GM12878 (cell line): ENCODE data around the gene ZBTB9. TPM values are rescaled to one million over a fixed set of nuclear protein-coding genes. Genes with fewer than 3 reads are reported as not detected.

Experiments
- ATAC-seq: fragments of 200-7000 bp; cut with Tn5 transposase; 3 replicates; pipeline ENCODE4 v1.9.1; 2020; ENCODE audit warnings: mild to moderate bottlenecking, moderate library complexity
- BruUV-seq: library from RNA; stranded (reverse); fragments of 400-500 nt; replicated peaks from 2 replicates; lab custom pipeline; 2021; lab: Mats Ljungman, UMichigan
- CTCF ChIA-PET: fragments of 300-600 bp; sonication (Branson Sonifier 250); formaldehyde crosslinking; extraction: SDS; loops from one replicate; lab custom pipeline; 2021; ENCODE audit warnings: inconsistent platforms; lab: Yijun Ruan, JAX
- POLR2A ChIA-PET: fragments of 350-600 bp; formaldehyde crosslinking; extraction: SDS; loops from one replicate; lab custom pipeline; 2021; ENCODE audit warnings: inconsistent platforms; lab: Charles Lee
- RAD21 ChIA-PET: fragments of 300-600 bp; sonication (Branson Sonifier 250); formaldehyde crosslinking; loops from one replicate; lab custom pipeline; 2023; ENCODE audit warnings: antibody characterized with exemption; ENCODE audit not compliant: unreplicated experiment; lab: Charles Lee
- SMC1A ChIA-PET: fragments of 300-600 bp; sonication (Branson Sonifier 250); formaldehyde crosslinking; loops from one replicate; lab custom pipeline; 2023; ENCODE audit not compliant: unreplicated experiment, uncharacterized antibody; lab: Charles Lee
- DNase-seq: peaks from one replicate; pipeline ENCODE4 v3.0.0-alpha.2; 2011; ENCODE audit warnings: low read depth, low spot score
- FAIRE-seq: peaks from 3 replicates; lab custom pipeline; 2011; peaks lifted over from hg19 to GRCh38; lab: Jason Lieb, UNC
- H2AFZ ChIP-seq: 2 replicates; pipeline ENCODE4 v1.6.0; 2011; ENCODE audit warnings: low read depth, low read length, control low read depth; ENCODE audit not compliant: control insufficient read depth
- H3K27ac ChIP-seq: 2 replicates; pipeline ENCODE4 v1.5.1; 2011; ENCODE audit warnings: control low read depth; ENCODE audit not compliant: control insufficient read depth, insufficient read depth
- H3K27me3 ChIP-seq, 2 experiments: replicated peaks in 1 of 2; 2 replicates each; pipeline versions ENCODE4 v1.6.0 to v1.6.1; 2011; ENCODE audit warnings: low read length in 1 of 2; ENCODE audit not compliant: control insufficient read depth in 2 of 2, insufficient read depth in 2 of 2
- H3K36me3 ChIP-seq, 2 experiments: 2 replicates each; pipeline ENCODE4 v1.5.1; 2011; ENCODE audit warnings: low read length in 1 of 2; ENCODE audit not compliant: control insufficient read depth in 2 of 2, insufficient read depth in 2 of 2
- H3K4me1 ChIP-seq: 2 replicates; pipeline ENCODE4 v1.6.1; 2011; ENCODE audit warnings: mild to moderate bottlenecking, low read length, moderate library complexity, mixed read lengths; ENCODE audit not compliant: control insufficient read depth, insufficient read depth
- H3K4me2 ChIP-seq: 2 replicates; pipeline ENCODE4 v1.6.0; 2011; ENCODE audit warnings: control low read depth; ENCODE audit not compliant: control insufficient read depth, insufficient read depth
- H3K4me3 ChIP-seq: fragments of 200-600 bp; sonication (generic); 2 replicates; pipeline ENCODE4 v1.5.1; 2016
- H3K79me2 ChIP-seq: 2 replicates; pipeline ENCODE4 v1.6.0; 2011; ENCODE audit warnings: low read length; ENCODE audit not compliant: control insufficient read depth, insufficient read depth
- H3K9ac ChIP-seq: 2 replicates; pipeline ENCODE4 v1.8.0; 2011; ENCODE audit warnings: low read length, control low read depth, mixed read lengths; ENCODE audit not compliant: control insufficient read depth, insufficient read depth
- H3K9me3 ChIP-seq: replicated peaks from 3 replicates; pipeline ENCODE4 v1.5.1; 2011; ENCODE audit warnings: mild to moderate bottlenecking, low read length; ENCODE audit not compliant: control insufficient read depth, insufficient read depth
- H4K20me1 ChIP-seq: 2 replicates; pipeline ENCODE4 v1.6.0; 2011; ENCODE audit not compliant: control insufficient read depth, insufficient read depth
- CEBPB ChIP-seq, 2 experiments: fragments of 150-350 bp in 1 of 2; IDR thresholded peaks; 2 replicates each; pipeline ENCODE4 v1.6.1; 2012 to 2014; ENCODE audit warnings: low read depth in 2 of 2, low read length in 2 of 2, borderline replicate concordance in 1 of 2, inconsistent platforms in 1 of 2
- CHD1 ChIP-seq: IDR thresholded peaks from 2 replicates; pipeline ENCODE4 v1.6.1; 2012; ENCODE audit warnings: low read depth, low read length, improper control_type of control experiment
- EGR1 ChIP-seq, 2 experiments: IDR thresholded peaks; 1 replicate in 1 of 2; 2 replicates in 1 of 2; pipeline ENCODE4 v1.6.1; 2011 to 2012; ENCODE audit warnings: low read depth in 2 of 2, low read length in 2 of 2, borderline replicate concordance in 1 of 2, mild to moderate bottlenecking in 1 of 2, moderate library complexity in 1 of 2
- FOXM1 ChIP-seq: IDR thresholded peaks from 2 replicates; pipeline ENCODE4 v1.6.1; 2012; ENCODE audit warnings: low read depth, mild to moderate bottlenecking, inconsistent platforms, low read length, moderate library complexity
- HDAC2 ChIP-seq: fragments of 200-600 bp; sonication (generic); IDR thresholded peaks from 2 replicates; pipeline ENCODE4 v1.6.1; 2017
- HDAC6 ChIP-seq: fragments of 200-600 bp; sonication (generic); IDR thresholded peaks from one replicate; pipeline ENCODE4 v1.8.0; 2017; ENCODE audit warnings: antibody characterized with exemption; ENCODE audit not compliant: unreplicated experiment
- KDM1A ChIP-seq: fragments of 200-600 bp; sonication (generic); IDR thresholded peaks from 2 replicates; pipeline ENCODE4 v1.6.1; 2016; ENCODE audit warnings: borderline replicate concordance
- MEF2A ChIP-seq: IDR thresholded peaks from 2 replicates; pipeline ENCODE4 v1.6.1; 2011; ENCODE audit warnings: low read depth, mild to moderate bottlenecking, low read length, moderate library complexity; ENCODE audit not compliant: insufficient read depth
- NBN ChIP-seq: fragments of 450-650 bp; IDR thresholded peaks from 2 replicates; pipeline ENCODE4 v1.6.1; 2016
- NR2C2 ChIP-seq: IDR thresholded peaks from 2 replicates; pipeline ENCODE4 v1.6.1; 2011; ENCODE audit warnings: borderline replicate concordance, low read depth; ENCODE audit not compliant: control insufficient read depth, insufficient read length
- PAX5 ChIP-seq: IDR thresholded peaks from 2 replicates; pipeline ENCODE4 v1.6.1; 2011; ENCODE audit warnings: low read depth, low read length, borderline replicate concordance
- PAX8 ChIP-seq: fragments of 450-650 bp; IDR thresholded peaks from 2 replicates; pipeline ENCODE4 v1.6.1; 2017; ENCODE audit warnings: mild to moderate bottlenecking, moderate library complexity
- SMAD1 ChIP-seq: fragments of 450-650 bp; IDR thresholded peaks from 2 replicates; pipeline ENCODE4 v1.6.1; 2018; ENCODE audit warnings: mild to moderate bottlenecking, low read depth; ENCODE audit not compliant: partially characterized antibody
- TAF1 ChIP-seq: IDR thresholded peaks from 2 replicates; pipeline ENCODE4 v1.6.1; 2011; ENCODE audit warnings: mild to moderate bottlenecking, low read depth, low read length, borderline replicate concordance
- TCF12 ChIP-seq: IDR thresholded peaks from 2 replicates; pipeline ENCODE4 v1.6.1; 2011; ENCODE audit warnings: low read depth, mild to moderate bottlenecking, low read length
- TCF3 ChIP-seq: IDR thresholded peaks from 2 replicates; pipeline ENCODE4 v1.6.1; 2012; ENCODE audit warnings: low read depth, mild to moderate bottlenecking, low read length, borderline replicate concordance; ENCODE audit not compliant: insufficient read depth
- ZNF622 ChIP-seq: fragments of 450-650 bp; IDR thresholded peaks from 2 replicates; pipeline ENCODE4 v1.6.1; 2017; ENCODE audit warnings: mild to moderate bottlenecking, inconsistent platforms
- WGBS: methylation state at CpG from one replicate; pipeline ENCODE4 v1.1.6; 2016; ENCODE audit warnings: low lambda C conversion rate; ENCODE audit not compliant: insufficient replicate concordance, insufficient coverage; ENCODE audit errors: missing lambda C conversion rate; 5-methylcytosine and 5-hydroxymethylcytosine counted together
- in situ Hi-C: fragments of 300-500 bp; cut with MboI; formaldehyde crosslinking; loops from 9 replicates; pipeline ENCODE4 v1.14.3; 2018; ENCODE audit warnings: mixed read lengths
- intact Hi-C: fragments of 100-400 bp; cut with micrococcal nuclease; formaldehyde crosslinking; loops from one replicate; pipeline ENCODE4 v1.14.2; 2022; ENCODE audit not compliant: unreplicated experiment
- polyA plus RNA-seq, 11 experiments: library from polyadenylated mRNA; depleted of rRNA in 4 of 11; unstranded in 6 of 11; stranded (reverse) in 5 of 11; fragments of >200 nt; fragmentation: Nextera tagmentation in 4 of 11; fragmentation: Illumina TruSeq in 1 of 11; extraction: Ambion mirVana in 4 of 11; extraction: Trizol in 1 of 11; gene quantifications; 1 replicate in 1 of 11; 2 replicates in 10 of 11; pipeline versions ENCODE4 v1.2.1 to v1.2.3, GENCODE V29; 2011 to 2016; ENCODE audit warnings: inconsistent platforms in 2 of 11, missing spikeins in 2 of 11, low read depth in 1 of 11
- total RNA-seq, 4 experiments: library from RNA; depleted of rRNA in 3 of 4; stranded (reverse); fragments of >200 nt in 3 of 4; fragmentation: Illumina TruSeq in 1 of 4; extraction: Trizol in 1 of 4; gene quantifications; 2 replicates each; pipeline versions ENCODE4 v1.2.1 to v1.2.3, GENCODE V29; 2013 to 2021
- TF ChIP-seq, protein P1 (sequence below): fragments of 450-650 bp; IDR thresholded peaks from 2 replicates; pipeline ENCODE4 v1.6.1; 2016; ENCODE audit warnings: mild to moderate bottlenecking
- TF ChIP-seq, protein P2 (sequence below): IDR thresholded peaks from 2 replicates; pipeline ENCODE4 v1.6.1; 2012; ENCODE audit warnings: low read depth, low read length, improper control_type of control experiment
- TF ChIP-seq, protein P3 (sequence below): fragments of 450-650 bp; IDR thresholded peaks from 2 replicates; pipeline ENCODE4 v1.6.1; 2014; ENCODE audit warnings: mild to moderate bottlenecking

ZBTB9 gene
- total and polyA plus RNA-seq, 10 of the 15 experiments (the other 5 are each of a cell fraction or from before 2014, with no cell fraction given): 1.5 to 12.7 (median 6.9) TPM

- H3K4me2 ChIP-seq: no peak overlapping the region
- DNase-seq (no peak), FAIRE-seq (no peak), ATAC-seq (no peak)
- SMC1A ChIA-PET: no interaction called here
- no peaks in the 10 kb centered on the region for H3K4me1 ChIP-seq
- no peaks in the 10 kb centered on the region for H3K36me3 ChIP-seq
- in situ Hi-C loops (no loop called here), intact Hi-C loops (no loop called here)
- no peaks in the 10 kb centered on the region for H3K79me2 ChIP-seq
- RAD21 ChIA-PET: no interaction called here
- no peak overlapping the region for H3K4me3 ChIP-seq
- H3K27ac ChIP-seq: no peak overlapping the region
- H3K9me3 ChIP-seq: no peaks in the 10 kb centered on the region
- H2AFZ ChIP-seq: no peak overlapping the region
- POLR2A ChIA-PET: no interaction called here
- no peak for TF ChIP-seq NR2C2
- TF ChIP-seq TAF1: no peak
- no peak for TF ChIP-seq TCF3
- no peak for TF ChIP-seq FOXM1
- no peak for TF ChIP-seq ZNF622
- no peak for TF ChIP-seq CHD1
- TF ChIP-seq, protein P1, sequence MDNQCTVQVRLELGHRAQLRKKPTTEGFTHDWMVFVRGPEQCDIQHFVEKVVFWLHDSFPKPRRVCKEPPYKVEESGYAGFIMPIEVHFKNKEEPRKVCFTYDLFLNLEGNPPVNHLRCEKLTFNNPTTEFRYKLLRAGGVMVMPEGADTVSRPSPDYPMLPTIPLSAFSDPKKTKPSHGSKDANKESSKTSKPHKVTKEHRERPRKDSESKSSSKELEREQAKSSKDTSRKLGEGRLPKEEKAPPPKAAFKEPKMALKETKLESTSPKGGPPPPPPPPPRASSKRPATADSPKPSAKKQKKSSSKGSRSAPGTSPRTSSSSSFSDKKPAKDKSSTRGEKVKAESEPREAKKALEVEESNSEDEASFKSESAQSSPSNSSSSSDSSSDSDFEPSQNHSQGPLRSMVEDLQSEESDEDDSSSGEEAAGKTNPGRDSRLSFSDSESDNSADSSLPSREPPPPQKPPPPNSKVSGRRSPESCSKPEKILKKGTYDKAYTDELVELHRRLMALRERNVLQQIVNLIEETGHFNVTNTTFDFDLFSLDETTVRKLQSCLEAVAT: no peak
- TF ChIP-seq SMAD1: no peak
- no peak for TF ChIP-seq CEBPB (IDR thresholded peaks at IDR 0.05; ENCODE audit: borderline replicate concordance in 1 of 2, low read depth in 2 of 2, low read length in 2 of 2)
- TF ChIP-seq HDAC2: no peak
- no peak for TF ChIP-seq NBN
- TF ChIP-seq PAX8: no peak
- TF ChIP-seq TCF12: no peak
- TF ChIP-seq, protein P2, sequence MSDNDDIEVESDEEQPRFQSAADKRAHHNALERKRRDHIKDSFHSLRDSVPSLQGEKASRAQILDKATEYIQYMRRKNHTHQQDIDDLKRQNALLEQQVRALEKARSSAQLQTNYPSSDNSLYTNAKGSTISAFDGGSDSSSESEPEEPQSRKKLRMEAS: no peak
- TF ChIP-seq EGR1 (IDR thresholded peaks at IDR 0.05; ENCODE audit: borderline replicate concordance in 1 of 2, low read depth in 2 of 2, low read length in 2 of 2): no peak
- TF ChIP-seq MEF2A: no peak
- no peak for TF ChIP-seq HDAC6
- TF ChIP-seq, protein P3, sequence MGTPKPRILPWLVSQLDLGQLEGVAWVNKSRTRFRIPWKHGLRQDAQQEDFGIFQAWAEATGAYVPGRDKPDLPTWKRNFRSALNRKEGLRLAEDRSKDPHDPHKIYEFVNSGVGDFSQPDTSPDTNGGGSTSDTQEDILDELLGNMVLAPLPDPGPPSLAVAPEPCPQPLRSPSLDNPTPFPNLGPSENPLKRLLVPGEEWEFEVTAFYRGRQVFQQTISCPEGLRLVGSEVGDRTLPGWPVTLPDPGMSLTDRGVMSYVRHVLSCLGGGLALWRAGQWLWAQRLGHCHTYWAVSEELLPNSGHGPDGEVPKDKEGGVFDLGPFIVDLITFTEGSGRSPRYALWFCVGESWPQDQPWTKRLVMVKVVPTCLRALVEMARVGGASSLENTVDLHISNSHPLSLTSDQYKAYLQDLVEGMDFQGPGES: no peak
- TF ChIP-seq PAX5: no peak
- TF ChIP-seq KDM1A: no peak
- BruUV-seq: no TSS peak
- 48% methylated on average over 4 of the region's 4 CpGs for WGBS
- H3K27me3 ChIP-seq: no peaks in the 10 kb centered on the region
- H3K9ac ChIP-seq: no peak overlapping the region
- CTCF ChIA-PET: no interaction called here
- no peaks in the 10 kb centered on the region for H4K20me1 ChIP-seq
These were observed 11.8 kb downstream of the ZBTB9 start for GRCh38 chr6:33466075-33466735.
